ENCODE data around the gene HSD17B2.
"Not testable (repeated sequence)": the region's sequence is repeated elsewhere in the genome, so short reads cannot be mapped to it uniquely, and the experiment has no call there.

HSD17B2 gene

GRCh38 chr16:82034981-82035612 is at the start of gene HSD17B2:
Gene HSD17B2 (plus strand): TSS chr16:82035253. CDS start chr16:82035425, 172 bp downstream.
- peak; percentile 51 for DNase-seq

DNA sequence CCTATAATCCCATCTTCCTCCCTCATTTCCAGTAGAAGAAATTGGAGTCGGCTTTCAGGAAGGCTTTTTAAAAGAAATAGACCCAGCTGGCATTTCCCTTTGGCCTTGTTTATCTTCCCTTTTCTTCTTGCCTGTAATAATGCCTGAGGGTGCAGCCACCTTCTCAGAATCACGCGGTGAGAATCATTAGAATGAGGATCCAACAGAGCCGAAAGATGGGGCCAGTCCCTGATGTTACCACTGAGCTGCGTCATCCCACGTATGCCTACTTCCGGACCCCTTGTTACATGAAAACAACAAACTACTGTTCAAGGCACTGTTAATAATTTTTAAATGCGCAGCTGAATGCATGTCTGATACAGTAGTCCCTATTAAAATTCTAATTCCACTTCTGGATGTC is 47.9 kb upstream of the HSD17B2 start:
- no peak for DNase-seq

GRCh38 chr16:81987706-81988105 is 47.3 kb upstream of the HSD17B2 start:
- no peak for DNase-seq

DNA sequence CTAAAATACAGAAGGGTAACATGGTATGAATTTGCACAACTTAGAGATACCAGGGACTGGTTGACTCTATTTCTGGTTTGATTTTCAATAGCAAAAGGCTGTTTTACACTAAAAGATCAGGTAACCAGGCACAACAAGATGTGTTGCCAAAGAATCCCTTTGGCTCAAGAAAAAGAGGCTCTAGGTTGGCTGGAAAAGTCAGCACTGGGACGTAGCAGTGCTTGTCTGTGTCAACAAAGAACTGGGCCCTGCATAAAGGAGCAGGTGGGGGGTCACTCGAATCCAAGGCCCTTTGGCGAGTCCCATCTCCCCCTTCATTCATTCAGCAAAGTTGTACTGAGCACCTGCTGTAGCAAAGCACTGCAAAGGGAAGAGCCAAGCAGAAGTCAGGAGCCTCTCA is 42.2 kb upstream of the HSD17B2 start:
- no peak for DNase-seq

GRCh38 chr16:81994485-81994884 is 40.6 kb upstream of the HSD17B2 start:
- DNase-seq, result peak; percentile 2

GRCh38 chr16:81995651-81996050 is 39.4 kb upstream of the HSD17B2 start:
- no peak for DNase-seq

DNA sequence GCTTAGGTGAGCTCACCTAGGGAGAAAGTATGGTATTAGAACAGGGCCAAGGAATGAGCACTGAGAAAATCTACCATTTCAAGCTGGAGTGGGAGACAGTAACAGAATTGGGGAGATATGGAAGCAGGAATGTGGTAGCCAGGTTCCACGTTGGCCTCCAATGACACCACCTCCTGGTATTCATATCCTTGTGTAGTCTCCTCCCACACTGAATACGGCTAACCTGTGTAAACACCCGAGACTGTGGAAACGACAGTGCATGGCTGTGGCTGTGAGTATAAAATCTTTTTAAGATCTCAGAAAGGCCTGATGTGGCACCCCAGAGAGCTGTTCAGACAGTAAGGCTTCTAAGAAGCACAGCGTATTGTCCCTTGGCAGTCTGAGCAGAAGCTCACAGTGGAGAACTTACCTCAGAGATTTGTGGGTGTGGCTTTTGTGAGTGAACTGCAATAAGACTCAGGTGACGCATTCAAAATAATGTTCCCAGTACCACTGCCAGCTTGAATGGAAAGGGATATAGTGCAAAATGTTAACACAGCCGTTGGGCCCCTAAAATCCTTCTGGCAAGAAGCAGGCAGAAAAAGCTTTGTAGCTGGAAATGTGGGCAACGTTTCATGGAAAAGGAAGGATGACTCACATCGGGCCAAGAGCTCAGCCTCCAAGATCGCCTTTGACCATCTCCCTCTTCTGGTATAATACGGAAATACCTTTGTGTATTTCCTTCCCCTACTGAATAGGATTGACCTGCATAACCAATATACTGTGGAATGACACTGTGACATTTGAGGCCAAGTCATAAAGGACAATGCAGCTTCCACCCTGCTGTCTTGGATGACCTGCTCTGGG is 38.2 kb upstream of the HSD17B2 start:
- peak; percentile 54 for DNase-seq

- DNase-seq, result no peak
Observed at GRCh38 chr16:81997738-81998137, 37.3 kb upstream of the HSD17B2 start.

DNA sequence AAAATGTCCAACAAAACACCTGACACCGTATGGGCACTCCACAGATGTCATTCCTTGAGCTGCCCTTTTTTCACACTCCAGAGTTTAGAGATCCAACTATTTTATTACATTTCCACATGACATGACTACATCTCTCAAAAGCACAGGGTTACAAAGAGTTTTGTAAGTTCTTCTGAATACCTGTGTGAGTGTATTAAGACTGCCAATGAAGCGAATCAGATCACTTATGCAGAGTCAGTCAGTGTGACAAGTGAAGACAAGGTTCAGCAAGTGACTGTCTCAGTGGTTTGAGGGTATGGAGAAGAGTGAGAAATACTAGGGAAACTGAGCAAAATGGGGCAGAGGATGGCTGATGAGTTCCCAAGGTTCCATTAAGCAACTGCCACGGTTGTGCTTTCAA is 32.2 kb upstream of the HSD17B2 start:
- no peak for DNase-seq

GRCh38 chr16:82004601-82005000 is 30.5 kb upstream of the HSD17B2 start:
- DNase-seq, result peak; percentile 26

DNA sequence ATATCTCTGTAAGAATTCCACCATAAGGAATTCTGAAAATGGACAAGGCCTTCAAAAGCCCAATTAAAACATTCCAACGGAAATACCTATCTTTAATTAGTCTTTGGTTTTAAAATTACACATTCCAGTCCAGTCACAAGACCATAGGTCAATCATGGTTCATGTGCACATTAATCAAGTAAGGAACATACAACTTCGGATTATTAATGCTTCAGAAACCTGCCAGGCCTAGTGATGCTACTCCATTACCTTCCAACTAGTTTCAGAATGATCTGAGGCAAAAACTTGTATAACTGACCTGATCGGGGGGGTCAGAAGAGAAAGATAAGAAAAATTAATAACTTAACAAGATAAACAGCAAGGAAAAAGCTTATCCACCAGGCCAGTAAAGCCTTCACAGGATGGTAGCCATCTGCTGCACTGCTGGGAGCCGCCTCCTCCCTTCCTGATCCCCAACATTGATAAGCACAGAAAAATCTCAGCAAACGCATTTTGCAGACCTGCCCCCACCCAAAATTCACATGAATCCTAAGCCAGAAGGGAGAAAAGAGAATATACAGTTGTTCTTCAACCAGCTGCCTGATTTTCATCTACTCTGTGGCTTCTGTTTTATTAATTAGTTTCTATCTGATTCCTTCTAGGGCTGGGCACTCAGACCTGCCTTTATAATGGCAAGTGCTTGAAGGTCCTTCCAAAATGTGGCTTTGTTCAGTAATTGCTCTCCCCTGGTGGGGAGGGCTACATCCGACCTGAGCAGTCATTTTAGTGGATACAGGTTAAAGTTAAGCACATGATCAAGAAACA is 29.8 kb upstream of the HSD17B2 start:
- DNase-seq, result peak; percentile 88

GRCh38 chr16:82006036-82006435 is 29.0 kb upstream of the HSD17B2 start:
- no peak for DNase-seq

GRCh38 chr16:82007189-82007588 is 27.9 kb upstream of the HSD17B2 start:
- DNase-seq, result no peak

DNA sequence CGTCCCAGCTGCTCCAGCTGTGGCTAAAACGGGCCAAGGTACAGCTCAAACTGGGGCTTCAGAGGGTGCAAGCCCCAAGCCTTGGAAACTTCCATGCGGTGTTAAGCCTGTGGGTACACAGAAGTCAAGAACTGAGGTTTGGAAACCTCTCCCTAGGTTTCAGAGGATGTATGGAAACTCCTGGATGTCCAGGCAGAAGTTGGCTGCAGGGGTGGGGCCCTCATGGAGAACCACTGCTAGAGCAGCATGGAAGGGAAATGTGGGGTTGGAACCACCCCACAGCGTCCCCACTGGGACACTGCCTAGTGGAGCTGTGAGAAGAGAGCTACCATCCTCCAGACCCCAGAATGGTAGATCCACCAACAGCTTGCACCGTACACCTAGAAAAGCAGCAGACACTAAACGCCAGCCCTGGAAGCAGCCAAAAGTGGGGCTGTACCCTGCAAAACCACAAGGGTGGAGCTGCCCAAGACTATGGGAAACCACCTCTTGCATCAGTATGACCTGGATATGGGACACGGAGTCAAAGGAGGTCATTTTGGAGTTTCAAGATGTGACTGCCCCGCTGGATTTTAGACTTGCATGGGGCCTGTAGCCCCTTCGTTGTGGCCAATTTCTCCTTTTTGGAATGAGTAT is 26.0 kb upstream of the HSD17B2 start:
- DNase-seq, result peak; percentile 1

DNA sequence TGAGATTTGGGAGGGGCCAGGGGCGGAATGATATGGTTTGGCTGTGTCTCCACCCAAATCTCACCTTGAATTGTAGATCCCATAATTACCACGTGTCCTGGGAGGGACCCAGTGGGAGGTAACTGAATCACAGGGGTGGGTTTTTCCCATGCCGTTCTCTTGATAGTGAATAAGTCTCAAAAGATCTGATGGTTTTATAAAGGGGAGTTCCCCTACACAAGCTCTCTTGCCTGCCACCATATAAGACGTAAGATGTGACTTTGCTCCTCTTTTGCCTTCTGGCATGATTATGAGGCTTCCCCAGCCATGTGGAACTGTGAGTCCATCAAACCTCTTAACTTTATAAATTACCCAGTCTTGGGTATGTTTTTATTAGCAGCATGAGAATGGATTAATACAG is 25.3 kb upstream of the HSD17B2 start:
- DNase-seq, result not testable (repeated sequence)

DNA sequence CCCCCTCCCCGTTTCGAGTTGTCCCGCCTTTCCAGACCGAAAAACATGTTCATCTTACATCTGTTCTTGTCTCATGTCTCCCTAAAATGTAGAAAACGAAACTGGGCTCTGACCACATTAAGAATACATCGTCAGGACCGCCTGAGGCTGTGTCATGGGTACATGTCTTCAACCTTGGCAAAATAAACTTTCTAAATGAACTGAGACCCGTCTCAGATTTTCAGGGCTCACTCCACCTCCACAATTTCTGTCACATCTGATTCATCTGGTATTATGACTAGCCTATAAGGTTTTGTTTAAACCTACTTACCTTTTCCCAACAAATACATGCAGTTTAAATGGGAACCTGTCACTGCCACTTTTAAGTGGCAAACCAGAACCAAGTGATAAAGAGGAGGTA is 24.4 kb upstream of the HSD17B2 start:
- no peak for DNase-seq

DNA sequence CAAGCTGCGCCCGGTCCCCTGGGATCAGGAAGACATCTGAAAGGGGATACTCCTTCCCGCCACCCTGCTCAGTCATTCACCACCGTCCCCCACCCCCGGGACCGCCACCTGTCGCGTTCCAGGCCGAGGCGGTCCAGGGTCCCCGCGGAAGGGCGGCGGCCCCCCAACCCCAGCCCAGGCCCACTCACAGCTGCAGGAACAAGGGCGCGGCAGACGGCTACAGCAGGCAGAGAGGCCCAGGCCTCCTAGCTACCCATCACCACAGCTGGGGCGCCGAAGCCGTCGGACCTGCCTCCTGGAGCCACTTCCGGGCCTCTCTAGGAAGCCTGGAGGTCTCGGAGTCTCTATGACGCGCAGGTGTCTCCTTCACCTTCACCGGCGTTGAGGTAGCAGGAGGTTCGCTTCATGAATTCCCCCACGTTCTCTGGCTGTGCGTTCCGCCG is 23.8 kb upstream of the HSD17B2 start, which contains the start of gene SDR42E1:
Gene SDR42E1 (minus strand): TSS at position 272 of the 443 bp plus-strand sequence. CDS start 10,612 bp downstream, outside the sequence.
- no peak for DNase-seq

DNA sequence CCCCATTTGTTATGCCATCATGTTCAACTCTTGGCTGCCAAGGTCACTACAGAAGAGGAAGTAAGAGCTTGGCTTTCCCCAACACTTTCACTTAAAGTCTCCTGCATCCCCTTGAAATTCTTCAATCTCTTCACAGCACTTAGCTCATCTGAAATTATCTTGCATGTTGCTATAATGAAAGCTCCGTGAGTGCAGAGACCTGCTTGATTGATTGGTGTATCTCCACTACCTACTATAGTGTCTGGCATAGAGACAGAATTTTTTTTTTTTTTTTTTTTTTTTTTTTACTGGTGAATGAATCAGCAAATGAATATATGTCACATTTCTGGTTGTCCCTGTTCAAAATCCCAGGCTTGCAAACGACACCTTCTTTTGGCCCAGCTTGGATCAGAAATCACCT is 21.9 kb upstream of the HSD17B2 start:
- no peak for DNase-seq

DNA sequence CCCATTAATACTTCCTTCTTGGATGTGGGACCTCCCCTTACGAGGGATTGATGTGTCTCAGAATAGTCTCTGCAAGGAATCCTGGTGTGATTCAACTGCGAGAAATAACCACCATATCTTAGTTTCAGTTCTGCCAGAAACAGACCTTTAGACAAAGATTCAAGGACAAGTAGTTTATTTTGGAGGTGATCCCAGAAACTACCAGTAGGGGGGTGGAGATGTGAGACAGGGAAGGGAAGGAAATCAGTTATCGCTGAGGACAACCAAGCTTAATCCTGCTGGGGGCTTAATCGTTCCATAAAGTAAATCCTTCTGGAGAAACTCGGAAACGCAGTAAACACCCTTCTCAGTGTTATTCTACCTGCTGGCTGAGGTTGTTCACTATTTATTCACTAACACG is 18.8 kb upstream of the HSD17B2 start:
- peak; percentile 66 for DNase-seq

DNA sequence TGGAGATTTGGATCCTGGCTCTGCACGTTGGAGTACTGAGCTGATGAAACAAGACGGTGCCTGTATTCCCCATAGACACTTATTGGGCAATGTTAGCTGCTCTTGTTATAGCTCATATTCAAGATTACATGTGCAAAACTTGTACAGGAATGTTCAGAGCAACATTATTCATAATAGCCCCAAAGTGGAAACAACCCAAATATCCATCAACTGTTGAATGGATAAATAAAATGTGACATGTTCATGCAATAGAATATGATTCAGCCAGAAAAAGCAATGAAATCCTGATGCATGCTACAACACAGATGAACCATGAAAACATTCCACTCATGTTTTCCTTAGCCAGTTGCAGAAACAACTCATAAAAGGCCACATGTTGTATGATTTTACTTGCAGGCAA is 18.1 kb upstream of the HSD17B2 start:
- DNase-seq, result no peak

- no peak for DNase-seq
Observed at GRCh38 chr16:82017911-82018568, 17.0 kb upstream of the HSD17B2 start.

GRCh38 chr16:82019535-82019934 is 15.5 kb upstream of the HSD17B2 start:
- no peak for DNase-seq
